GM21717 (cell line): ENCODE measurements around the gene SLC35F6.
"Not testable (repeated sequence)": the region's sequence is repeated elsewhere in the genome, so short reads cannot be mapped to it uniquely, and the experiment has no call there.

Experiments used
- ATAC-seq: cut with Tn5 transposase; IDR thresholded peaks from one replicate; pipeline ENCODE4 v1.9.1; 2021; ENCODE audit warnings: mild to moderate bottlenecking, moderate library complexity; ENCODE audit not compliant: unreplicated experiment

Gene SLC35F6

GRCh38 chr2:26780203-26780760 is 16.2 kb downstream of the SLC35F6 start:
- no peak for ATAC-seq

GRCh38 chr2:26782876-26783704 is 19.0 kb downstream of the SLC35F6 start:
- ATAC-seq = no peak

GRCh38 chr2:26784570-26785234 is 20.6 kb downstream of the SLC35F6 start:
- ATAC-seq = no peak

- ATAC-seq = peak; percentile 98
Observed at GRCh38 chr2:26785431-26786206, 21.5 kb downstream of the SLC35F6 start, which contains the start of gene CENPA. TSS of gene CENPA (plus strand) at chr2:26786056. CDS start at chr2:26786197, 141 bp downstream.

- peak; percentile 25 for ATAC-seq
Observed at GRCh38 chr2:26786207-26787028, 22.3 kb downstream of the SLC35F6 start.

GRCh38 chr2:26792720-26793119 is 28.6 kb downstream of the SLC35F6 start:
- no peak for ATAC-seq

- no peak for ATAC-seq
Observed at GRCh38 chr2:26793518-26793917, 29.4 kb downstream of the SLC35F6 start.

GRCh38 chr2:26795135-26795534 is 31.1 kb downstream of the SLC35F6 start:
- not testable (repeated sequence) for ATAC-seq

- no peak for ATAC-seq
Observed at GRCh38 chr2:26801328-26801727, 37.2 kb downstream of the SLC35F6 start.

GRCh38 chr2:26801796-26802195 is 37.7 kb downstream of the SLC35F6 start:
- ATAC-seq = no peak

GRCh38 chr2:26805241-26805676 is 41.2 kb downstream of the SLC35F6 start:
- no peak for ATAC-seq

- ATAC-seq = no peak
Observed at GRCh38 chr2:26807788-26808460, 43.8 kb downstream of the SLC35F6 start.

GRCh38 chr2:26809211-26809610 is 45.1 kb downstream of the SLC35F6 start:
- ATAC-seq = no peak

GRCh38 chr2:26809876-26810577 is 45.9 kb downstream of the SLC35F6 start:
- no peak for ATAC-seq

- ATAC-seq = no peak
Observed at GRCh38 chr2:26811261-26811660, 47.2 kb downstream of the SLC35F6 start.

GRCh38 chr2:26811791-26812694 is 48.0 kb downstream of the SLC35F6 start:
- no peak for ATAC-seq

- ATAC-seq = no peak
Observed at GRCh38 chr2:26812731-26813130, 48.6 kb downstream of the SLC35F6 start.
